SK-N-MC (cell line): ENCODE measurements around the gene TLK1.

Experiments
- EZH2 ChIP-seq: fragments of 200-600 bp; sonication (generic); IDR thresholded peaks from one replicate; pipeline ENCODE4 v1.6.1; 2017; ENCODE audit warnings: antibody characterized with exemption
- FOXP2 ChIP-seq: optimal IDR thresholded peaks from 2 replicates; pipeline ENCODE3; 2011; ENCODE audit warnings: mild to moderate bottlenecking, moderate library complexity; ENCODE audit not compliant: insufficient read depth; ENCODE audit errors: extremely low read length, control extremely low read depth
- POLR2AphosphoS5 ChIP-seq: IDR thresholded peaks from 2 replicates; pipeline ENCODE4 v1.6.1; 2012; ENCODE audit warnings: mild to moderate bottlenecking, low read depth, low read length, borderline replicate concordance

GRCh38 chr2:170984079-170984478, 176.6 kb downstream of the TLK1 start:
- TF ChIP-seq POLR2AphosphoS5 (no peak), EZH2 (no peak), FOXP2 (no peak)
